Measurements from ENCODE around the gene R3HDM1.

DNA sequence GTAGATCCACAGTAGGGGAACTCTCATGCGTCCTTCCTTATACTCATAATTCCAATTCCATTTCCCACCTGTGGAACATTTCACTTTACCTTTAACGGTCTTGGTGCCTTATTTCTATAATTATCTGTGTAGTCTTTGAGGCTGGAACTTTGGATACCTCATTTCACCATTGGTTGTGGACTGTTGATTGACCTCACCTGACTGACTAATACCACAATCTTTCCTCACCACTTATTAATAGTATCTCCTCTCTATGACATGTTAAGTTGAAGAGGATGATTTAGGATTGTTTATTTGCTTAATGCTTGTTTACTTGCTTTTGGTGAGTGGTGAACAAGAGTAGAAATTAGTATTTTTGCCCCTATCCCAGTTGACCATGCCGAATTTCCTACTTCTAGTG, 50.0 kb downstream of the R3HDM1 start:
- TF ChIP-seq, protein P1, sequence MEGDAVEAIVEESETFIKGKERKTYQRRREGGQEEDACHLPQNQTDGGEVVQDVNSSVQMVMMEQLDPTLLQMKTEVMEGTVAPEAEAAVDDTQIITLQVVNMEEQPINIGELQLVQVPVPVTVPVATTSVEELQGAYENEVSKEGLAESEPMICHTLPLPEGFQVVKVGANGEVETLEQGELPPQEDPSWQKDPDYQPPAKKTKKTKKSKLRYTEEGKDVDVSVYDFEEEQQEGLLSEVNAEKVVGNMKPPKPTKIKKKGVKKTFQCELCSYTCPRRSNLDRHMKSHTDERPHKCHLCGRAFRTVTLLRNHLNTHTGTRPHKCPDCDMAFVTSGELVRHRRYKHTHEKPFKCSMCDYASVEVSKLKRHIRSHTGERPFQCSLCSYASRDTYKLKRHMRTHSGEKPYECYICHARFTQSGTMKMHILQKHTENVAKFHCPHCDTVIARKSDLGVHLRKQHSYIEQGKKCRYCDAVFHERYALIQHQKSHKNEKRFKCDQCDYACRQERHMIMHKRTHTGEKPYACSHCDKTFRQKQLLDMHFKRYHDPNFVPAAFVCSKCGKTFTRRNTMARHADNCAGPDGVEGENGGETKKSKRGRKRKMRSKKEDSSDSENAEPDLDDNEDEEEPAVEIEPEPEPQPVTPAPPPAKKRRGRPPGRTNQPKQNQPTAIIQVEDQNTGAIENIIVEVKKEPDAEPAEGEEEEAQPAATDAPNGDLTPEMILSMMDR (IDR thresholded peaks at IDR 0.05): no peak
- no peak for TF ChIP-seq EZH2 (IDR thresholded peaks at IDR 0.05; ENCODE audit: borderline replicate concordance, insufficient read depth, low read depth, low read length, poor library complexity, severe bottlenecking)

Data from B cell (primary cell).